HG03521 (cell line): ENCODE results near the gene GSTA5.
"Not testable (repeated sequence)": the region's sequence is repeated elsewhere in the genome, so short reads cannot be mapped to it uniquely, and the experiment has no call there.

ENCODE experiments used
- ATAC-seq: cut with Tn5 transposase; IDR thresholded peaks from one replicate; pipeline ENCODE4 v1.9.1; 2021; ENCODE audit warnings: mild to moderate bottlenecking, moderate library complexity; ENCODE audit not compliant: unreplicated experiment

The GSTA5 gene

GRCh38 chr6:52799272-52799671 is 41.3 kb downstream of the GSTA5 start:
- ATAC-seq = not testable (repeated sequence)

- ATAC-seq = not testable (repeated sequence)
Observed at GRCh38 chr6:52794366-52794765, 46.2 kb downstream of the GSTA5 start.

- ATAC-seq = no peak
Observed at GRCh38 chr6:52790861-52791260, 49.8 kb downstream of the GSTA5 start.

GRCh38 chr6:52789658-52790057 is 51.0 kb downstream of the GSTA5 start:
- not testable (repeated sequence) for ATAC-seq

- ATAC-seq = no peak
Observed at GRCh38 chr6:52788478-52788877, 52.1 kb downstream of the GSTA5 start.

GRCh38 chr6:52787917-52788316 is 52.7 kb downstream of the GSTA5 start:
- no peak for ATAC-seq

GRCh38 chr6:52786249-52786956 is 54.2 kb downstream of the GSTA5 start:
- no peak for ATAC-seq

- not testable (repeated sequence) for ATAC-seq
Observed at GRCh38 chr6:52782696-52783274, 57.8 kb downstream of the GSTA5 start.

GRCh38 chr6:52782209-52782608 is 58.4 kb downstream of the GSTA5 start:
- ATAC-seq = not testable (repeated sequence)
